ENCODE data around the gene IL3RA.
"Not testable (repeated sequence)": the region's sequence is repeated elsewhere in the genome, so short reads cannot be mapped to it uniquely, and the experiment has no call there.

Gene IL3RA

GRCh38 chrX:1400742-1401471, 64.3 kb downstream of the IL3RA start:
- DNase-seq, result no peak

- no peak for DNase-seq
These were observed 65.2 kb downstream of the IL3RA start for GRCh38 chrX:1401611-1402430.

- DNase-seq, result no peak
These were observed 66.6 kb downstream of the IL3RA start for GRCh38 chrX:1403228-1403627.

GRCh38 chrX:1403867-1404266, 67.3 kb downstream of the IL3RA start:
- not testable (repeated sequence) for DNase-seq

GRCh38 chrX:1405769-1406168, 69.2 kb downstream of the IL3RA start:
- DNase-seq, result not testable (repeated sequence)

- DNase-seq, result no peak
These were observed 70.5 kb downstream of the IL3RA start for GRCh38 chrX:1407035-1407434.

- no peak for DNase-seq
These were observed 74.7 kb downstream of the IL3RA start for GRCh38 chrX:1411326-1411725.

- no peak for DNase-seq
These were observed 76.1 kb downstream of the IL3RA start for GRCh38 chrX:1412551-1413161.

GRCh38 chrX:1416327-1416784, 79.8 kb downstream of the IL3RA start:
- DNase-seq, result no peak

GRCh38 chrX:1416965-1417760, 80.6 kb downstream of the IL3RA start:
- no peak for DNase-seq

GRCh38 chrX:1417921-1418771, 81.6 kb downstream of the IL3RA start:
- no peak for DNase-seq

GRCh38 chrX:1418901-1419544, 82.4 kb downstream of the IL3RA start:
- no peak for DNase-seq

- no peak for DNase-seq
These were observed 83.2 kb downstream of the IL3RA start for GRCh38 chrX:1419545-1420355.

- no peak for DNase-seq
These were observed 83.8 kb downstream of the IL3RA start for GRCh38 chrX:1420371-1420770.

- DNase-seq, result no peak
These were observed 85.0 kb downstream of the IL3RA start for GRCh38 chrX:1421433-1422134.

- no peak for DNase-seq
These were observed 85.5 kb downstream of the IL3RA start for GRCh38 chrX:1422135-1422465.

- DNase-seq, result no peak
These were observed 86.6 kb downstream of the IL3RA start for GRCh38 chrX:1423215-1423614.

- DNase-seq, result no peak
These were observed 87.7 kb downstream of the IL3RA start for GRCh38 chrX:1424147-1424851.

GRCh38 chrX:1425381-1425780, 88.8 kb downstream of the IL3RA start:
- no peak for DNase-seq

Data from stimulated activated CD4-positive, alpha-beta T cell treated with anti-CD3 and anti-CD28 coated beads, Interleukin-12 subunit alpha, Interleukin-12 subunit beta, amount 100 ng/mL, for 4 hours (primary cell).